HG03571 (cell line): Measurements from ENCODE around the gene PRR35.
A peak's percentile ranks its signal among the peaks of the same experiment; 100 is the strongest.

Source experiments
- ATAC-seq: cut with Tn5 transposase; IDR thresholded peaks from one replicate; pipeline ENCODE4 v1.9.1; 2021; ENCODE audit not compliant: unreplicated experiment

PRR35 gene

GRCh38 chr16:561957-562938 is 2.1 kb downstream of the PRR35 start:
- no peak for ATAC-seq

GRCh38 chr16:563072-563644 is 3.0 kb downstream of the PRR35 start:
- no peak for ATAC-seq

DNA sequence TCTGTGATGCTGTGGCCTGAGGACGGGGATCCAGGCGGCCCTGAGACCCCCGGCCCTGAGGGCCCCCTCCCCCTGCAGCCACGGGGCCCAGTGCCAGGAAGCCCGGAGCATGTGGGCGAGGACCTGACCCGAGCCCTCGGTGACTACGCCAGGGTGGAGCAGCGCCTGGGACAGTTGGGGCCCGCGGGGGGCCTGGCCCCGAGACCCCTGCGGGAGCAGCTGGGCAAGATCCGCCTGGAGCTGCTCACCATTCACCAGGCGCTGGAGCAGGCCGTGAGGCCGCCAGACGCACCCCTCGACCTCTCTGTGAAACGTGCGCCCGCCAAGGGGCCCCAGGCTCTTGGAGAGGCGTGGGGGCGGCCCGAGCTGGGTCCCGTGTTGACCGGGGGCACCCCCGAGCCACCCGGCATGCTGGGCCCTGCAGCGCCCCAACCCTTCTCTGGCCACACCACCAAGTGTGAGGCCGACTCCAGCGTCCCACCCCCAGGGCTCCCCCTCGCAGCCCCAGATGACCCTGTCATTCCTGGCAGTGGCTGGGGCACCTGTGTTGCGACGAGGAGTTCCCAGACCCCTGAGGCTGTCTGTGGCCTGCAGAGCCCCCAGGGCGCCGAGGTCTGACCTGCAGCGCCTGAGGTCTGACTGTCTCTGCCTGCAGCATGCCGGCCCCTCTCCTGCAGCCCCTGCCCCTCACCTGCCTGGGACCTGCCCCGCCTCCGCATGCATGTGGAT is 4.7 kb downstream of the PRR35 start:
- ATAC-seq: no peak

GRCh38 chr16:565419-566330 is 5.5 kb downstream of the PRR35 start:
- ATAC-seq: no peak

GRCh38 chr16:566475-567372 is 6.5 kb downstream of the PRR35 start, which contains the start of gene NHLRC4:
TSS of gene NHLRC4 (plus strand) at chr16:567005. CDS start at chr16:568048, 1,043 bp downstream.
- peak; percentile 50 for ATAC-seq

DNA sequence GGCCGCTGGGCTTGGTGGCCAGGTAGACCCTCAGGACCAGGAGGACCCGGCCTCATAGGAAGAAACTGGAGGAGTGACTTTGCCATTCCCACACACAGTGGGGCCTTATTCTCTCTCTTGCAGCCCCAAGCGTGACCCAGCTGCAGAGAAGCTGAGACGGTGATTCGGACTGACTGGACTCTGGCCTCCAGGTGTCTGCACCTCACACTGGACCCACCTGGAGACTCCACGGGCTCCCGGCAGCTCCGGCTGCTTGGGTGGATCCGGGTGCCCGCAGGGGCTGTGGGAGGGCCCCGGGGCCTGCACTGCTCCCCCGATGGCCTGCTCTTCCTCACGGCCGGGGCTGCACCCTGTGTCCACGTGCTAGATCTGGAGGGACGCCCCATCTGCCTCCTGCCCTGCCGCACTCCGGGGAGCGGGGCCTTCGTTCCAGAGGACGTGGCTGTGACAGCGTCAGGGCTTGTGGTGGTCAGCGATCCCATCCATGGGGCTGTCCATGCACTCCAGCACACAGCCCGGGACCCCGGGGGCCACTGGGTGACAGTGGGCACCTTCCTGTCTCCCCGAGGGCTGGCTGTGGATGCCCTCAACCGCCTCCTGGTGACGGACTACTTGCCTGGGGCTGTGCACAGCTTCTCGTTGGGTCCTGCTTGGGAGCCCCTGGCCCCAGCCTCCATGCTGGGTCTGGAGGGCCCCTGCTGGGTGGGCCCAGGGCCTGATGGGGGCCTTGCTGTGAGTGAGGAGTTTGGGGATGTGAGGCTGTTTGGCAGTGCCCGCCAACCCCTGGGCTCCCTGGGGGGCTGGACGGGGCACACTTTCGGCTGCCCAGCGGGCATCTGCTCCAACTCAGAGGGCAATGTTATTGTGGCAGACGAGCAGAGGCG is 7.4 kb downstream of the PRR35 start:
- no peak for ATAC-seq

DNA sequence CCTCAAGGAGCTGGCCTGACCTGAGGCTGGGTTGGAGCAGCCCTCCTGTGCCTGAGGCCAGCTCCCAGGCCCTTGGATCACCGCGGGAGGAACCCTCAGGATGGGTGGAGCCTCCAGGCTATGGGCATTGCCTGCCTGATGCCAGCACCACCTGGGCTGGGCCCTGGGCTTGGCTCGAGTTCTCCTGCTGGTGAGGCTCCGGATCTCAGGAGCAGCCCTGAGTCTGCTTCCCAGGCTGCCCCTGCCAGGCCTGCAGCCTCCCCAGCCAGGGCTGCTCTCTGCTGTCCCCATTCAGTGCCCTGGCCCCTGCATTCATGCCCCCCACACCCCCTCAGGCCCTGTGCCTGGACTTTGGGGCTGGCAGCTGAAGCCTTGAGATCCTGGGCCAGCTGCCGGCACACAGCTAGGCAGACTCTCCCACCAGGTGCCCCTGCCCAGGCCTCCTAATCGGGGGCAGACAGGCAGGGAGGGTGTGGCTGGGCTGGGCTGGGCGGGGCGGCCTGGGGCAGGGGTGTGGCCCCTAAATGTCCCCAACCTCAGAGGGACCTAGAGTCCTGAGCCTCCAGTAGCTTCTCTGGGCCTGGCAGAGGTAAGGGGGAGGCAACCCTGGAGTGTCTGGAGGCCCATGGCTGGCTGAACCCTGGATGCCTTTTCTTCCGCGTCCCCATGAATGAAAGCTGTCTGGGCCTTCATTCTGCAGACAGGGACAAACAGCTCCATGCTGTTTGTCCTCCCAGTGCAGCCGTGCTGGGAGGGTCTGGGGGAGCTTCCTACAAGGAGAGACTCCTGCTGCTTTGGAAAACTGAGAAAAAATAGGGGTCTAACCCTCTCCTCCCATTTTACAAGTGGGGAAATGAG is 8.4 kb downstream of the PRR35 start:
- no peak for ATAC-seq

- no peak for ATAC-seq
Observed at GRCh38 chr16:569445-570254, 9.5 kb downstream of the PRR35 start, which contains the start of gene PIGQ. TSS of gene PIGQ (plus strand) at chr16:569968. CDS start at chr16:574075, 4,107 bp downstream.

DNA sequence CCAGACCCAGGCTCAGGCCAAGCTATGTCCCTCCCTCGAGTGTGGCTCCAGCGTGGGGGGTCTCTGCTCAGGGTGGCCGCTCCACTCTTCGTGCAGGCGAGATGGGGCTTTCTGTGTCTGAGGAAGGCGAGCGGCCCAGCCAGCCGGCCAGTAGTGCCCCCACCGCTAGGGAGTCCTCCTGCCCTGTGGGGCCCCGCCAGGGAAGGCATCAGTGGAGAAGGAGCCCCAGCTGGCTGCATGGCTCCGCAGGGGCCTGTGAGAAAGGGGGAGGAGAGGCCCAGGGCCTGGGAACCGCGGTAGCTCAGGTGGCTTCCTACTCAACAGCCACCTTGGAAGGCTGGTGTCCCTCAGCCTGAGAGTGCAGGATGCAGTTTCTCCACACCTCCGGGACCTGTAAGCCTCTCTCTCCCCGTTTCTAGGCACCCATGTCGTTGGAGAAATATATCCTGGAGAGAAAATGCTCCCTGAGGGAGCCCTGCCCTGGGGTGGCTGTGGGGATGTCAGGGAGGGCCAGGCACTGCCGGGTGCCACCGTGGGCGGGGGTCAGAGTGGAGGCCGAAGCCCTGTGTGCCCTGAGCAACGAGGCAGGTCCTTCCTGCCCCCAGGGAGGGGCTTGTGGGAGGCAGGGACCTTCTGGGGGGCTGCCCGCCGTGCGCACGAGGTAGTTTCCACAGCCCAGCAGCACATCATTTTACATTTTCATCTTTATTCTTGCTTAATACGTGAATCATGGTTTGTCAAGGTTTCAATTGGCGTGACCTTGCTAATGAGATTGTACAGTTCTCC is 12.9 kb downstream of the PRR35 start:
- no peak for ATAC-seq

DNA sequence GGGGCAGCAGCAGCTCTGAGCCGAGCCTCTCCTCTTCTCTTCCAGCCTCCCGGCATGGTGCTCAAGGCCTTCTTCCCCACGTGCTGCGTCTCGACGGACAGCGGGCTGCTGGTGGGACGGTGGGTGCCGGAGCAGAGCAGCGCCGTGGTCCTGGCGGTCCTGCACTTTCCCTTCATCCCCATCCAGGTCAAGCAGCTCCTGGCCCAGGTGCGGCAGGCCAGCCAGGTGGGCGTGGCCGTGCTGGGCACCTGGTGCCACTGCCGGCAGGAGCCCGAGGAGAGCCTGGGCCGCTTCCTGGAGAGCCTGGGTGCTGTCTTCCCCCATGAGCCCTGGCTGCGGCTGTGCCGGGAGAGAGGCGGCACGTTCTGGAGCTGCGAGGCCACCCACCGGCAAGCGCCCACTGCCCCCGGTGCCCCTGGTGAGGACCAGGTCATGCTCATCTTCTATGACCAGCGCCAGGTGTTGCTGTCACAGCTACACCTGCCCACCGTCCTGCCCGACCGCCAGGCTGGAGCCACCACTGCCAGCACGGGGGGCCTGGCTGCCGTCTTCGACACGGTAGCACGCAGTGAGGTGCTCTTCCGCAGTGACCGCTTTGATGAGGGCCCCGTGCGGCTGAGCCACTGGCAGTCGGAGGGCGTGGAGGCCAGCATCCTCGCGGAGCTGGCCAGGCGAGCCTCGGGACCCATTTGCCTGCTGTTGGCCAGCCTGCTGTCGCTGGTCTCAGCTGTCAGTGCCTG is 14.0 kb downstream of the PRR35 start:
- ATAC-seq: no peak

GRCh38 chr16:575354-576196 is 15.4 kb downstream of the PRR35 start:
- ATAC-seq: no peak

DNA sequence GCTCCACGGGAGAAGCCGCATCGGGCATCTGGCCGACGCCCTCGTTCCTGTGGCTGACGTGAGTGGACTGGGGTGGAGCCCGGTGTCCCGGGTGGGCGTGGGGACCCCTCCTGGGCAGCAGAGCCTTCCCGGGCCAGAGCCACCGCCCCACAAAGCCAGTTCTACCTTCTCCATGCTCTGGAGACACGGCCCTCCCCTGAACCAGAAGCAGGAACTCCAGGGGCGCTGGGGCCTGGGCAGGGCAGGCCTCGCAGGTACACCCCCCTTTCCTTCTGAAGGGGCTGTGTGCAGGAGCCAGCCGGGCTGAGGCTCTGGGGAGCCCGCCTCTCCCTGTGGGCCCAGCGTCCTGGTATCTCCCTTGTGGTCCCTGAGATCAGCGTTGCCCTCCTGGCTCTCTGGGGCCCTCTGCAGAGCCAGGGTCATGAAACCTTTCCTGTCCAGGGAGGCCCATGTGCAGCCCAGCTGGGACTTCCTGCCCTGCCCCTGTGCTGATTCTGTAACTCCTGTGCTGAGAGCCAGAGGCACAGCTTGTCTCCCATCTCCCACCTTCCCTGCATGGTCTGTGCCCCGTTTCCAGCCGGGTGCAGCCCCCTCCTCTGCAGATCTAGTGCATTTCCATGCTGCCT is 16.1 kb downstream of the PRR35 start:
- no peak for ATAC-seq

DNA sequence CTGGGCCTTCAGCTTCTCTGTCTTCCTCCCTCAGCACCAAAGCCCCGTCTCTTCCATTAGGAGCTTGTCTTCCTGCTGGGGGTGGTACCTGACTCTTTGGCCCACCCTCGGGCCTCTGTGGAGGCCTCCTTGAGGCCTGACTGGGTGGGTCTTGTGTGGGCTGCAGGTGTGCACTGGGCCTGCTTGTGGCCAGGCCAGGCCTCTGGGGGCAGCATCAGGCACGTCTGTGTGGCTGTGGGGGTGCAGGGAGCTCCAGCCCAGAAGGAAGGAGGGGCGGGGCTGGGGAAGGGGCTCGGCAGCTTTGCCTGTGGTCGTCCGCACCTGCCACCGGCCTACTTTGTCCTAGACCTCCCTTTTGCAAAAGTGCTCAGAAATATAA is 16.6 kb downstream of the PRR35 start:
- no peak for ATAC-seq

GRCh38 chr16:577796-578195 is 17.6 kb downstream of the PRR35 start:
- ATAC-seq: no peak
